Stimulated activated CD4-positive, alpha-beta T cell treated with anti-CD3 and anti-CD28 coated beads, Interleukin-2, amount 100 ng/mL, for 24 hours (primary cell): ENCODE measurements around the gene MYL5.
"Not testable (repeated sequence)": the region's sequence is repeated elsewhere in the genome, so short reads cannot be mapped to it uniquely, and the experiment has no call there.

ENCODE experiments used
- DNase-seq, 2 donors: peaks; one replicate each; pipeline ENCODE4 v3.0.0-alpha.2; 2020

The MYL5 gene

GRCh38 chr4:636628-637159 lies 37.6 kb upstream of the MYL5 start:
- DNase-seq: no peak

GRCh38 chr4:637536-638280 lies 36.6 kb upstream of the MYL5 start:
- no peak for DNase-seq

GRCh38 chr4:642366-642765 lies 32.0 kb upstream of the MYL5 start:
- not testable (repeated sequence) for DNase-seq

- peak; percentile 38 to 43 for DNase-seq
These were observed 27.9 kb upstream of the MYL5 start for GRCh38 chr4:646460-646859.

- DNase-seq: no peak
These were observed 26.9 kb upstream of the MYL5 start for GRCh38 chr4:647481-647880.

- DNase-seq: no peak
These were observed 25.6 kb upstream of the MYL5 start for GRCh38 chr4:648579-649292.

- no peak for DNase-seq
These were observed 25.1 kb upstream of the MYL5 start for GRCh38 chr4:649293-649625.

GRCh38 chr4:649751-650310 lies 24.5 kb upstream of the MYL5 start:
- DNase-seq: no peak

- DNase-seq: no peak
These were observed 23.9 kb upstream of the MYL5 start for GRCh38 chr4:650461-650860.

GRCh38 chr4:650951-651883 lies 23.1 kb upstream of the MYL5 start:
- no peak for DNase-seq

- DNase-seq: no peak
These were observed 22.3 kb upstream of the MYL5 start for GRCh38 chr4:651884-652642.

- no peak for DNase-seq
These were observed 21.1 kb upstream of the MYL5 start for GRCh38 chr4:653080-653821.

GRCh38 chr4:653831-654502 lies 20.4 kb upstream of the MYL5 start:
- DNase-seq: no peak

- DNase-seq: no peak
These were observed 19.9 kb upstream of the MYL5 start for GRCh38 chr4:654503-654845.

GRCh38 chr4:654871-655463 lies 19.4 kb upstream of the MYL5 start:
- no peak for DNase-seq

- no peak for DNase-seq
These were observed 18.7 kb upstream of the MYL5 start for GRCh38 chr4:655464-656151.

GRCh38 chr4:656436-657337 lies 17.7 kb upstream of the MYL5 start:
- DNase-seq: no peak

- no peak for DNase-seq
These were observed 17.0 kb upstream of the MYL5 start for GRCh38 chr4:657338-657833.
